Testis (tissue), 3 donors: Measurements from ENCODE around the gene CHERP. TPM values are rescaled to one million over a fixed set of nuclear protein-coding genes. Genes with fewer than 3 reads are reported as not detected.

Source experiments
- DNase-seq: peaks from one replicate; pipeline ENCODE4 v3.0.0-alpha.2; 2019
- H3K27ac ChIP-seq, 2 donors: fragments of 200-600 bp; sonication (generic); one replicate each; pipeline ENCODE4 v1.5.1; 2019
- H3K27me3 ChIP-seq: fragments of 200-600 bp; sonication (generic); one replicate; pipeline ENCODE4 v1.5.1; 2019
- H3K36me3 ChIP-seq: fragments of 200-600 bp; sonication (generic); one replicate; pipeline ENCODE4 v1.5.1; 2017; ENCODE audit warnings: low read depth; ENCODE audit errors: missing control alignments
- H3K4me1 ChIP-seq: fragments of 200-600 bp; sonication (generic); one replicate; pipeline ENCODE4 v1.5.1; 2019
- H3K4me3 ChIP-seq, 2 donors: fragments of 200-600 bp; sonication (generic); one replicate each; pipeline ENCODE4 v1.5.1; 2017 to 2019
- H3K9me3 ChIP-seq: fragments of 200-600 bp; sonication (generic); one replicate; pipeline ENCODE4 v1.5.1; 2017
- CTCF ChIP-seq, 3 experiments: fragments of 450-650 bp in 2 of 3; fragments of 200-600 bp in 1 of 3; sonication (generic) in 1 of 3; IDR thresholded peaks; one replicate each; pipeline ENCODE4 v1.5.1; 2016 to 2019; ENCODE audit warnings: antibody characterized with exemption in 3 of 3, mild to moderate bottlenecking in 2 of 3, moderate library complexity in 1 of 3
- POLR2A ChIP-seq: fragments of 450-650 bp; IDR thresholded peaks from one replicate; pipeline ENCODE4 v1.6.1; 2017; ENCODE audit warnings: antibody characterized with exemption, mild to moderate bottlenecking, moderate library complexity
- WGBS, 2 donors: methylation state at CpG; one replicate each; pipeline ENCODE4 v1.1.5; 2018; 5-methylcytosine and 5-hydroxymethylcytosine counted together
- intact Hi-C: fragments of 100-400 bp; cut with DNase I; formaldehyde crosslinking; loops from one replicate; pipeline ENCODE4 v1.15.1; 2023; ENCODE audit warnings: low total_unique reads
- polyA plus RNA-seq: library from polyadenylated mRNA; stranded (reverse); fragments of 350-450 nt; fragmentation: Illumina TruSeq; extraction: RNeasy Lipid Tissue Mini Kit (QIAGEN cat#74804); gene quantifications from one replicate; pipeline ENCODE4 v1.2.3, GENCODE V29; 2014; ENCODE audit warnings: low read depth, low replicate concordance; ENCODE audit not compliant: insufficient read depth
- total RNA-seq, 2 donors: library from RNA; depleted of rRNA; stranded (reverse); fragments of >200 nt; gene quantifications; one replicate each; pipeline ENCODE4 v1.2.3, GENCODE V29; 2016

Gene CHERP
- total and polyA plus RNA-seq, 3 donors from 2014 or later: 46.5 to 51.3 (median 49.3) TPM

- 63 to 76% methylated on average over 30 to 45 of the region's 45 CpGs for WGBS, 2 donors
- Histone ChIP-seq H3K27me3 (no peaks in the 10 kb centered on the region), H3K9me3 (no peaks in the 10 kb centered on the region), H3K27ac (no peak overlapping the region), H3K4me3 (no peak overlapping the region), H3K36me3 (no peaks in the 10 kb centered on the region), H3K4me1 (peaks cover 5% of the 10 kb centered on the region)
- intact Hi-C loops: no loop called here
- no peak for TF ChIP-seq CTCF (IDR thresholded peaks at IDR 0.05)
- no peak for TF ChIP-seq POLR2A
- no peak for DNase-seq
These were observed 21.9 kb downstream of the CHERP start for GRCh38 chr19:16520074-16520973.

GRCh38 chr19:16519230-16519687 lies 23.0 kb downstream of the CHERP start:
- WGBS, 2 donors: 91 to 92% methylated on average over 24 of the region's 24 CpGs
- H3K4me3 ChIP-seq: no peak overlapping the region
- H3K9me3 ChIP-seq: no peaks in the 10 kb centered on the region
- no peak overlapping the region for H3K27ac ChIP-seq
- H3K36me3 ChIP-seq: no peaks in the 10 kb centered on the region
- TF ChIP-seq POLR2A (no peak), CTCF (IDR thresholded peaks at IDR 0.05) (no peak)
- peaks cover 5% of the 10 kb centered on the region for H3K4me1 ChIP-seq
- DNase-seq: no peak
- no peaks in the 10 kb centered on the region for H3K27me3 ChIP-seq
- intact Hi-C loops: no loop called here

DNA sequence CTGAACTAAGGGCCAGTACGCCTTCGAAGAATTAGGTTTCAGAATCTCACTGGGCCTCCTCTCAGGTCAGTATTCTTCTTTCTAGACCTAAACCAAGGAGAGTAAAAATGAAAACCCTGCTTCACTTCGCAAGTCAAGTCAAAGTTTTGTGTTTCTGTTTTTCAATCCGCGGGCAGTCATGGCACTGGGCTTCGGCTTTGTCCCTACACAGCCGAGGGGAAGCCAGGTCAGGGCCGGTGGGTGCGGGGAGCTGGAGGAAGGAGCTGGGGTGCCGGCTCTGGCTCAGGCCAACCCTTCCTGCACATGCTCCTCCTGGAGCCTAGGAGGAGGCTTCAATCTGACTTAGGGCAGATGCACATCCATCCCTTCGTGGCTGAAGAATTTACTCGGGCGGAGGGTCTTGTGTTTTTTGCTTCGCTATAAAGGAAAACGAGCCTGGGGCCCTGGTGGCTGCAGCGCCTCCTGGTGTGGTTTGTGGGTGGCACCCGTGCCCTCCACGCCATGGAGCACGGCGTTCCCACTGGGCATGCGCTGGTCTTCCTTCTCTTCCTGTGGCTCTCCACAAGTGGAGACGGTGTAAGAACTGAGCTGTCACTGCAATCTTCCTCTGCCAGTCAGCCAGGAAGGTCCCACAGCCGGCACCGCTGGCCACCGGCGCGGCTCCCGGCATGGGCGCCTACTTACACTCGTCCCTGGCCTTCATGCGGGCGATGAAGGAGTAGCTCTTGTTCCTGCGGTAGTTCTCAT lies 23.6 kb downstream of the CHERP start:
- no peak overlapping the region for H3K27ac ChIP-seq
- DNase-seq: no peak
- peaks cover 5% of the 10 kb centered on the region for H3K4me1 ChIP-seq
- no peaks in the 10 kb centered on the region for H3K9me3 ChIP-seq
- intact Hi-C loops: no loop called here
- H3K27me3 ChIP-seq: no peaks in the 10 kb centered on the region
- no peaks in the 10 kb centered on the region for H3K36me3 ChIP-seq
- 90 to 91% methylated on average over 30 to 33 of the region's 33 CpGs for whole genome bisulfite sequencing, 2 donors
- TF ChIP-seq POLR2A (no peak), CTCF (IDR thresholded peaks at IDR 0.05) (no peak)
- H3K4me3 ChIP-seq: no peak overlapping the region

- no peak for DNase-seq
- H3K4me3 ChIP-seq: no peak overlapping the region
- H3K9me3 ChIP-seq: no peaks in the 10 kb centered on the region
- TF ChIP-seq CTCF (IDR thresholded peaks at IDR 0.05) (no peak), POLR2A (no peak)
- no peaks in the 10 kb centered on the region for H3K27me3 ChIP-seq
- 83% methylated on average over 14 of the region's 14 CpGs for WGBS, 2 donors
- no peaks in the 10 kb centered on the region for H3K36me3 ChIP-seq
- intact Hi-C loops: no loop called here
- peaks cover 5% of the 10 kb centered on the region for H3K4me1 ChIP-seq
- H3K27ac ChIP-seq: no peak overlapping the region
These were observed 24.2 kb downstream of the CHERP start for GRCh38 chr19:16518061-16518460.
